ENCODE measurements around the gene NUDT8.
A peak's percentile ranks its signal among the peaks of the same experiment; 100 is the strongest.

The NUDT8 gene

GRCh38 chr11:67617243-67617953 is 12.3 kb downstream of the NUDT8 start:
- H3K4me2 ChIP-seq = no peak overlapping the region
- H3K4me1 ChIP-seq = peaks cover 22 to 42% (median 40%) of the 10 kb centered on the region in 10 experiments
- no peak overlapping the region for H3K4me3 ChIP-seq
- no peak for TF ChIP-seq Cebpa-rat (IDR thresholded peaks at IDR 0.05)
- H3K27me3 ChIP-seq = peaks cover 0 to 11% (median 0%) of the 10 kb centered on the region in 11 experiments; a peak in 6 of 22 replicates
- H4K20me1 ChIP-seq = peaks cover 0 to 11% (median 3%) of the 10 kb centered on the region in 11 experiments; a peak in 4 of 22 replicates
- H3K36me3 ChIP-seq = peaks cover 4 to 11% (median 9%) of the 10 kb centered on the region in 11 experiments; a peak in 19 of 22 replicates
- H3K9me3 ChIP-seq (replicated peaks in 1 of 11) = peaks cover 0 to 11% (median 0%) of the 10 kb centered on the region in 11 experiments; a peak in 5 of 22 replicates
- H3K27ac ChIP-seq = no peak overlapping the region
- no peak overlapping the region for H3K9ac ChIP-seq

- H3K9me3 ChIP-seq (replicated peaks in 1 of 11) = peaks cover 0 to 11% (median 0%) of the 10 kb centered on the region in 11 experiments; a peak in 5 of 22 replicates
- no peak overlapping the region for H3K27ac ChIP-seq
- peak overlapping the region in 5 of 11 experiments; percentile 5 to 87 (median 35); a peak in 3 of 22 replicates for H3K9ac ChIP-seq
Measured at GRCh38 chr11:67616431-67617242, 13.1 kb downstream of the NUDT8 start.

GRCh38 chr11:67615728-67616430 is 13.9 kb downstream of the NUDT8 start:
- Histone ChIP-seq H3K4me1 (peaks cover 22 to 42% (median 41%) of the 10 kb centered on the region in 10 experiments), H3K4me2 (peak overlapping the region in 9 of 11 experiments; percentile 89 to 98 (median 96); a peak in 18 of 22 replicates), H3K27ac (peak overlapping the region in 1 of 11 experiments; percentile 94; a peak in 1 of 22 replicates), H3K27me3 (peaks cover 0 to 11% (median 0%) of the 10 kb centered on the region in 11 experiments; a peak in 6 of 22 replicates), H3K9ac (peak overlapping the region in 5 of 11 experiments; percentile 5 to 87 (median 35); a peak in 3 of 22 replicates), H3K9me3 (replicated peaks in 1 of 11) (peaks cover 0 to 11% (median 0%) of the 10 kb centered on the region in 11 experiments; a peak in 5 of 22 replicates), H3K36me3 (peaks cover 19 to 27% (median 22%) of the 10 kb centered on the region in 11 experiments; a peak in 21 of 22 replicates), H3K4me3 (no peak overlapping the region), H4K20me1 (peaks cover 0 to 16% (median 3%) of the 10 kb centered on the region in 11 experiments; a peak in 5 of 22 replicates)
- no peak for TF ChIP-seq Cebpa-rat (IDR thresholded peaks at IDR 0.05)

More at GRCh38 chr11:67616431-67617242, 13.1 kb downstream of the NUDT8 start:
- no peak for TF ChIP-seq Cebpa-rat (IDR thresholded peaks at IDR 0.05)
- peaks cover 11 to 19% (median 15%) of the 10 kb centered on the region in 11 experiments; a peak in 20 of 22 replicates for H3K36me3 ChIP-seq
- peaks cover 0 to 11% (median 0%) of the 10 kb centered on the region in 11 experiments; a peak in 6 of 22 replicates for H3K27me3 ChIP-seq
- H3K4me2 ChIP-seq = peak overlapping the region in 9 of 11 experiments; percentile 35 to 98 (median 95); a peak in 18 of 22 replicates
- H3K4me1 ChIP-seq = peaks cover 22 to 42% (median 41%) of the 10 kb centered on the region in 10 experiments
- H4K20me1 ChIP-seq = peaks cover 0 to 11% (median 3%) of the 10 kb centered on the region in 11 experiments; a peak in 5 of 22 replicates
- H3K4me3 ChIP-seq = no peak overlapping the region

- Histone ChIP-seq H4K20me1 (peaks cover 0 to 22% (median 3%) of the 10 kb centered on the region in 11 experiments; a peak in 5 of 22 replicates), H3K27me3 (peaks cover 0 to 11% (median 0%) of the 10 kb centered on the region in 11 experiments; a peak in 6 of 22 replicates), H3K27ac (peak overlapping the region; percentile 80 to 98 (median 94)), H3K9me3 (replicated peaks in 1 of 11) (peaks cover 0 to 3% (median 0%) of the 10 kb centered on the region in 11 experiments; a peak in 3 of 22 replicates), H3K36me3 (peaks cover 28 to 35% (median 31%) of the 10 kb centered on the region in 11 experiments), H3K4me3 (peak overlapping the region in 9 of 10 experiments; percentile 45 to 67 (median 54); a peak in 16 of 20 replicates), H3K9ac (peak overlapping the region; percentile 77 to 88 (median 84)), H3K4me1 (peaks cover 22 to 42% (median 41%) of the 10 kb centered on the region in 10 experiments), H3K4me2 (peak overlapping the region; percentile 89 to 98 (median 95))
- no peak for TF ChIP-seq Cebpa-rat (IDR thresholded peaks at IDR 0.05)
Measured at GRCh38 chr11:67614730-67615714, 14.7 kb downstream of the NUDT8 start.

- H3K36me3 ChIP-seq = peaks cover 35 to 44% (median 40%) of the 10 kb centered on the region in 11 experiments
- H3K4me2 ChIP-seq = peak overlapping the region; percentile 89 to 98 (median 95)
- H3K4me3 ChIP-seq = peak overlapping the region; percentile 24 to 67 (median 52)
- peaks cover 0 to 25% (median 3%) of the 10 kb centered on the region in 11 experiments; a peak in 5 of 22 replicates for H4K20me1 ChIP-seq
- H3K9ac ChIP-seq = peak overlapping the region; percentile 77 to 88 (median 84)
- no peaks in the 10 kb centered on the region for H3K9me3 ChIP-seq (replicated peaks in 1 of 11)
- TF ChIP-seq Cebpa-rat (IDR thresholded peaks at IDR 0.05) = no peak
- H3K27ac ChIP-seq = peak overlapping the region; percentile 80 to 98 (median 94)
- H3K27me3 ChIP-seq = peaks cover 0 to 11% (median 0%) of the 10 kb centered on the region in 11 experiments; a peak in 6 of 22 replicates
- peaks cover 22 to 43% (median 41%) of the 10 kb centered on the region in 10 experiments for H3K4me1 ChIP-seq
Measured at GRCh38 chr11:67613960-67614715, 15.6 kb downstream of the NUDT8 start.

- H3K9ac ChIP-seq = peak overlapping the region; percentile 77 to 88 (median 84); a peak in 19 of 22 replicates
- H3K4me2 ChIP-seq = peak overlapping the region; percentile 89 to 98 (median 95)
- H3K27me3 ChIP-seq = peaks cover 0 to 11% (median 0%) of the 10 kb centered on the region in 11 experiments; a peak in 6 of 22 replicates
- H3K4me3 ChIP-seq = peak overlapping the region in 5 of 10 experiments; percentile 1 to 67 (median 25); a peak in 6 of 20 replicates
- peak overlapping the region; percentile 80 to 98 (median 94); a peak in 21 of 22 replicates for H3K27ac ChIP-seq
- peaks cover 42 to 51% (median 47%) of the 10 kb centered on the region in 11 experiments for H3K36me3 ChIP-seq
- peaks cover 22 to 46% (median 42%) of the 10 kb centered on the region in 10 experiments for H3K4me1 ChIP-seq
- TF ChIP-seq Cebpa-rat (IDR thresholded peaks at IDR 0.05) = no peak
- no peaks in the 10 kb centered on the region for H3K9me3 ChIP-seq (replicated peaks in 1 of 11)
- peaks cover 0 to 32% (median 3%) of the 10 kb centered on the region in 11 experiments; a peak in 5 of 22 replicates for H4K20me1 ChIP-seq
Measured at GRCh38 chr11:67613313-67613959, 16.3 kb downstream of the NUDT8 start.
